Breast epithelium (tissue), 4 donors: ENCODE data around the gene GPATCH8. TPM values are rescaled to one million over a fixed set of nuclear protein-coding genes. Genes with fewer than 3 reads are reported as not detected.

ENCODE experiments used
- DNase-seq, 2 donors: peaks; one replicate each; pipeline ENCODE4 v3.0.0-alpha.2; 2019; ENCODE audit warnings: low spot score in 2 of 2
- H3K27ac ChIP-seq, 2 donors: fragments of 200-600 bp; sonication (generic) in 1 of 2; one replicate each; pipeline ENCODE4 v1.5.1; 2016 to 2019; ENCODE audit warnings: mild to moderate bottlenecking in 1 of 2
- H3K27me3 ChIP-seq, 2 donors: fragments of 200-600 bp; sonication (generic) in 1 of 2; one replicate each; pipeline versions ENCODE4 v1.5.1 to v1.6.0; 2017 to 2019; ENCODE audit warnings: control low read depth in 1 of 2, mild to moderate bottlenecking in 1 of 2
- H3K36me3 ChIP-seq: fragments of 200-600 bp; one replicate; pipeline ENCODE4 v1.5.1; 2019
- H3K4me1 ChIP-seq, 2 donors: fragments of 200-600 bp; sonication (generic); one replicate each; pipeline ENCODE4 v1.5.1; 2016 to 2019; ENCODE audit warnings: control low read depth in 1 of 2
- H3K4me3 ChIP-seq, 3 donors: fragments of 200-600 bp; sonication (generic); 1 replicate in 2 of 3; 2 replicates in 1 of 3; pipeline ENCODE4 v1.5.1; 2016 to 2019; ENCODE audit warnings: mild to moderate bottlenecking in 3 of 3, moderate library complexity in 2 of 3
- H3K9me3 ChIP-seq, 2 donors: fragments of 200-600 bp; sonication (generic) in 1 of 2; one replicate each; pipeline ENCODE4 v1.5.1; 2016 to 2019; ENCODE audit warnings: control low read depth in 1 of 2
- CTCF ChIP-seq, 3 donors: fragments of 450-650 bp; IDR thresholded peaks; one replicate each; pipeline ENCODE4 v1.5.1; 2016 to 2017; ENCODE audit warnings: antibody characterized with exemption in 3 of 3, mild to moderate bottlenecking in 3 of 3, moderate library complexity in 3 of 3
- POLR2A ChIP-seq: fragments of 450-650 bp; IDR thresholded peaks from one replicate; pipeline ENCODE4 v1.6.1; 2016; ENCODE audit warnings: antibody characterized with exemption, mild to moderate bottlenecking, moderate library complexity
- POLR2AphosphoS5 ChIP-seq, 3 donors: sonication (generic); formaldehyde crosslinking; IDR thresholded peaks; one replicate each; pipeline ENCODE4 v1.6.1; 2017; ENCODE audit warnings: antibody characterized with exemption in 3 of 3
- intact Hi-C: fragments of 100-400 bp; cut with DNase I; formaldehyde crosslinking; loops from one replicate; pipeline ENCODE4 v1.15.1; 2023; ENCODE audit warnings: low total_unique reads
- total RNA-seq, 3 donors: library from RNA; depleted of rRNA; stranded (reverse); fragments of >200 nt; gene quantifications; one replicate each; pipeline ENCODE4 v1.1.0, GENCODE V29; 2016

GPATCH8 gene
- total RNA-seq, 3 donors from 2014 or later = 36.8 to 62.5 (median 51.5) TPM

GRCh38 chr17:44533533-44534246 is 30.5 kb upstream of the GPATCH8 start:
- peak overlapping the region in 2 of 3 donors; percentile 3 to 45 for H3K4me3 ChIP-seq
- DNase-seq = peak; percentile 66 to 85
- intact Hi-C loops = loop anchor here (5.0 kb wide), 1 partner anchor 104 kb away; no protein-coding TSS in a partner anchor
- peak overlapping the region in 1 of 2 donors; percentile 61 for H3K27ac ChIP-seq
- H3K36me3 ChIP-seq = no peaks in the 10 kb centered on the region
- no peaks in the 10 kb centered on the region for H3K27me3 ChIP-seq
- H3K4me1 ChIP-seq = no peaks in the 10 kb centered on the region
- TF ChIP-seq POLR2AphosphoS5 (IDR thresholded peaks at IDR 0.05) = peak in 1 of 3 donors; percentile 17
- TF ChIP-seq CTCF (IDR thresholded peaks at IDR 0.05) = peak; percentile 82 to 92 (median 86)
- TF ChIP-seq POLR2A = no peak
- no peaks in the 10 kb centered on the region for H3K9me3 ChIP-seq

GRCh38 chr17:44530896-44531418 is 27.8 kb upstream of the GPATCH8 start:
- no peak overlapping the region for H3K4me3 ChIP-seq
- no peak for DNase-seq
- no peaks in the 10 kb centered on the region for H3K4me1 ChIP-seq
- no peaks in the 10 kb centered on the region for H3K36me3 ChIP-seq
- intact Hi-C loops = loop anchor here (5.0 kb wide), 1 partner anchor 106 kb away; no protein-coding TSS in a partner anchor
- H3K27ac ChIP-seq = no peak overlapping the region
- no peaks in the 10 kb centered on the region for H3K27me3 ChIP-seq
- no peak for TF ChIP-seq POLR2AphosphoS5 (IDR thresholded peaks at IDR 0.05)
- no peak for TF ChIP-seq CTCF (IDR thresholded peaks at IDR 0.05)
- no peak for TF ChIP-seq POLR2A
- H3K9me3 ChIP-seq = peaks cover 0 to 5% of the 10 kb centered on the region in 2 donors

GRCh38 chr17:44529864-44530263 is 26.7 kb upstream of the GPATCH8 start:
- no peak for TF ChIP-seq POLR2AphosphoS5 (IDR thresholded peaks at IDR 0.05)
- TF ChIP-seq CTCF (IDR thresholded peaks at IDR 0.05) = no peak
- TF ChIP-seq POLR2A = no peak
- no peaks in the 10 kb centered on the region for H3K27me3 ChIP-seq
- DNase-seq = no peak
- no peak overlapping the region for H3K4me3 ChIP-seq
- no peaks in the 10 kb centered on the region for H3K4me1 ChIP-seq
- no peaks in the 10 kb centered on the region for H3K36me3 ChIP-seq
- H3K9me3 ChIP-seq = peaks cover 0 to 5% of the 10 kb centered on the region in 2 donors
- intact Hi-C loops = loop anchor here (5.0 kb wide), 1 partner anchor 107 kb away; no protein-coding TSS in a partner anchor
- H3K27ac ChIP-seq = no peak overlapping the region

GRCh38 chr17:44527954-44528353 is 24.7 kb upstream of the GPATCH8 start:
- TF ChIP-seq POLR2AphosphoS5 (IDR thresholded peaks at IDR 0.05) = no peak
- no peak for TF ChIP-seq POLR2A
- no peak for TF ChIP-seq CTCF (IDR thresholded peaks at IDR 0.05)
- intact Hi-C loops = no loop called here

GRCh38 chr17:44527102-44527501 is 23.9 kb upstream of the GPATCH8 start:
- no peaks in the 10 kb centered on the region for H3K4me1 ChIP-seq
- H3K9me3 ChIP-seq = peaks cover 0 to 5% of the 10 kb centered on the region in 2 donors
- intact Hi-C loops = no loop called here
- H3K27ac ChIP-seq = no peak overlapping the region
- TF ChIP-seq CTCF (IDR thresholded peaks at IDR 0.05) = no peak
- no peak for TF ChIP-seq POLR2A
- TF ChIP-seq POLR2AphosphoS5 (IDR thresholded peaks at IDR 0.05) = no peak
- no peak overlapping the region for H3K4me3 ChIP-seq
- no peak for DNase-seq
- H3K27me3 ChIP-seq = no peaks in the 10 kb centered on the region
- no peaks in the 10 kb centered on the region for H3K36me3 ChIP-seq

More at GRCh38 chr17:44527954-44528353, 24.7 kb upstream of the GPATCH8 start:
- H3K27ac ChIP-seq = no peak overlapping the region
- DNase-seq = no peak
- H3K4me1 ChIP-seq = no peaks in the 10 kb centered on the region
- no peak overlapping the region for H3K4me3 ChIP-seq
- H3K36me3 ChIP-seq = no peaks in the 10 kb centered on the region
- peaks cover 0 to 5% of the 10 kb centered on the region in 2 donors for H3K9me3 ChIP-seq
- no peaks in the 10 kb centered on the region for H3K27me3 ChIP-seq
